Bronchial epithelial cell (primary cell): ENCODE data around the gene VSIG10. TPM values are rescaled to one million over a fixed set of nuclear protein-coding genes. Genes with fewer than 3 reads are reported as not detected.

ENCODE experiments used
- DNase-seq: peaks from one replicate; pipeline ENCODE4 v3.0.0-alpha.2; 2010; ENCODE audit warnings: low read depth
- FAIRE-seq: peaks from 2 replicates; lab custom pipeline; 2011; peaks lifted over from hg19 to GRCh38; lab: Jason Lieb, UNC
- H3K27me3 ChIP-seq: 2 replicates; pipeline ENCODE4 v1.5.1; 2011; ENCODE audit warnings: low read length; ENCODE audit not compliant: control insufficient read depth, insufficient read depth
- H3K36me3 ChIP-seq: 2 replicates; pipeline ENCODE4 v1.5.1; 2011; ENCODE audit warnings: low read length; ENCODE audit not compliant: control insufficient read depth, insufficient read depth
- H3K4me3 ChIP-seq: 2 replicates; pipeline ENCODE4 v1.5.1; 2011; ENCODE audit warnings: mild to moderate bottlenecking, low read depth, low read length, control low read depth
- CTCF ChIP-seq: IDR thresholded peaks from 2 replicates; pipeline ENCODE4 v1.5.1; 2011; ENCODE audit warnings: mild to moderate bottlenecking, moderate library complexity, low read length, control low read depth, inconsistent platforms; ENCODE audit not compliant: insufficient read depth, severe bottlenecking
- total RNA-seq: library from RNA; depleted of rRNA; stranded (reverse); fragments of >200 nt; gene quantifications from 2 replicates; pipeline ENCODE4 v1.2.1, GENCODE V29; 2014

The VSIG10 gene
- total RNA-seq, 1 donor from 2014 or later = 20.0 TPM

GRCh38 chr12:118038137-118038536 lies 65.7 kb downstream of the VSIG10 start:
- no peak for TF ChIP-seq CTCF
- FAIRE-seq (no peak), DNase-seq (no peak)
- no peak overlapping the region for H3K4me3 ChIP-seq
- peaks cover 28% of the 10 kb centered on the region for H3K36me3 ChIP-seq
- no peaks in the 10 kb centered on the region for H3K27me3 ChIP-seq

DNA sequence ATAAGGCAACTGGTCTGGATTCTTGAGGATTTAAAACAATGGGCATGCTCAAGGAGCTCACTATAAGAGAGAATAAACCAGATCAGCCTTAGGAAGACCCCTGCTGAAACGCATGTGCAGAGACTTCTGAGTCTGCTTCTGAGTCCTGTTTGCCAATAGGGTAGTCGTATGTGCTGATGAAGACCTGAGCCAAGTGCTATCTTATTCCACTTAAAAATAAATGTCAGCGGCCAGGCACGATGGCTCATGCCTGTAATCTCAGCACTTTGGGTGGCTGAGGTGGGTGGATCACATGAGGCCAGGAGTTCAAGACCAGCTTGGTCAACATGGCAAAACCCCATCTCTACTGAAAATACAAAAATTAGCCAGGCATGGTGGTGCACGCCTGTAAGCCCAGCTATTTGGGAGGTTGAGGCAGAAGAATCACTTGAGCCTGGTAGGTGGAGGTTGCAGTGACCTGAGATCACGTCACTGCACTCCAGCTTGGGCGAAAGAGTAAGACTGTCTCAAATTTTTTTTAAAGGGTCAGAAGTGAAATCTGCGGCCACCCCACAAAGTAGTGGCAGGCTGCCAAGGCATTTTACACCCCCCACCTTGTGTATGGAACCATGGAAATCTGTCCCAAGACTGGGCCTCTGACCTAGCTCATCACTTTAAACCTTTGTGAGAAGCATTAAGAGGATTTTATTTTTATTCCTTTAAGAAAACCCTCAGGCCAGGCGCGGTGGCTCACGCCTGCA lies 67.0 kb downstream of the VSIG10 start:
- no peak overlapping the region for H3K4me3 ChIP-seq
- no peak for FAIRE-seq
- no peak for TF ChIP-seq CTCF

DNA sequence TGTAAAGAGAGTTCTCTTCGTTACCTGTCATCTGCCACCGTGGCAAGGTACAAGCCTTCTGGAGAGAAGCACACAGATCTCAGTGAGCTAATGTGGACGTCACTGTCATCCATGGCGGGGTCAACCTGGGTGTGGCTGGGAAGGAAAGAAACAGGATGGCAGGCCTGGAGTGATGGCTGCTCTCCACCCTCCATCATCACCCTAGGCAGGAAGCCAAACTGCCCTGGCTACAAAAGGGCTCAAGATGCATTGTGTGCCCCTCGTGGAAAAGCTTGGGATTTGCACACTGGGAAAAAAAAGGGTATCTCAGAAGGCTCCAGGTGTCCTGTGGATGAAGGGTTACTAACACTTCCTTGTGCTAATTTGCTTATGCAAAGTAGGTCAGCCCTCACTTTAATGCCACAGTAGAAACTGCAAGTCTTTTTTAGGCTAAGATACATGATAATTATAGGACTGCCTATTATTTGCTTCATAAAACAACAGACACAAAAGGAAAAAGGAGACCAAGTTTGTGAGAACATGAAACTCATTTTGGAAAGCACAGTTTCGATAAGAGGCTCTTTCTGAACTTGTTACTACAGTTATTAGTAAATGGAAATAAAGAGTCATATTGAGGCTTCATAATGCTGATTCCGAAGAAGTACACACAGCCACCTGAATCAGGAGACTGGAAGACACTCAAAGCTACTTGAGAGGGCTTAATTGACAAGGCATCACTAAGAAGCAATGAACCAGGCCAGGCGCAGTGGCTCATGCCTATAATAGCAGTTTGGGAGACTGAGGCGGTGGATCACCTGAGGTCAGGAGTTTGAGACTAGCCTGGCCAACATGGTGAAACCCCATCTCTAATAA lies 68.4 kb downstream of the VSIG10 start:
- DNase-seq = no peak
- peak; percentile 43 for FAIRE-seq
- peaks cover 23% of the 10 kb centered on the region for H3K36me3 ChIP-seq
- no peak overlapping the region for H3K4me3 ChIP-seq
- TF ChIP-seq CTCF = no peak
- no peaks in the 10 kb centered on the region for H3K27me3 ChIP-seq

More for the DNA sequence above, 67.0 kb downstream of the VSIG10 start:
- no peak for DNase-seq
- Histone ChIP-seq H3K36me3 (peaks cover 26% of the 10 kb centered on the region), H3K27me3 (no peaks in the 10 kb centered on the region)

GRCh38 chr12:118034429-118035189 lies 69.2 kb downstream of the VSIG10 start:
- FAIRE-seq (no peak), DNase-seq (peak; percentile 56)
- H3K4me3 ChIP-seq = no peak overlapping the region
- peak; percentile 34 for TF ChIP-seq CTCF
- H3K36me3 ChIP-seq = peaks cover 23% of the 10 kb centered on the region
- H3K27me3 ChIP-seq = no peaks in the 10 kb centered on the region

DNA sequence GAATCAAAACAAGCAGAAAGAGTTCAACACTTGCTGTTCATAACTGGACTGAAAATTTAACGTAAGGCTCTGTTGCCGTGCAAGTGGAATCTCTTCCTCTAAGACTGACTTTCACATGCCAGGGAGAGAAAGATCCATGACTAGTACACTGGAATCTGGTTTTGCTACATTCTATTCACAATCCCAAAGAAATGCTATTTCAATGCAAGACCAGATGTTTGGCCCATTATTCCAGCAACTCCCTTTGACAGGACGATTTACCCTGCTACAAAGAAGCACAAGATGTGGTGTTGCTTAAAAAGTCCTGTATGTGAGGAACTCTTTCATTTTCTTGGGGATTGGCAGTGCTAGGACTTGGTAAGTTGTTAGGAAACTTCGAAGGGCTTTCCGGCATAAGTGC lies 69.9 kb downstream of the VSIG10 start:
- Histone ChIP-seq H3K4me3 (no peak overlapping the region), H3K36me3 (peaks cover 23% of the 10 kb centered on the region), H3K27me3 (no peaks in the 10 kb centered on the region)
- TF ChIP-seq CTCF = no peak
- no peak for FAIRE-seq
- no peak for DNase-seq
